ENCODE data around the gene MGAM2.
"Not testable (repeated sequence)": the region's sequence is repeated elsewhere in the genome, so short reads cannot be mapped to it uniquely, and the experiment has no call there.

MGAM2 gene

DNA sequence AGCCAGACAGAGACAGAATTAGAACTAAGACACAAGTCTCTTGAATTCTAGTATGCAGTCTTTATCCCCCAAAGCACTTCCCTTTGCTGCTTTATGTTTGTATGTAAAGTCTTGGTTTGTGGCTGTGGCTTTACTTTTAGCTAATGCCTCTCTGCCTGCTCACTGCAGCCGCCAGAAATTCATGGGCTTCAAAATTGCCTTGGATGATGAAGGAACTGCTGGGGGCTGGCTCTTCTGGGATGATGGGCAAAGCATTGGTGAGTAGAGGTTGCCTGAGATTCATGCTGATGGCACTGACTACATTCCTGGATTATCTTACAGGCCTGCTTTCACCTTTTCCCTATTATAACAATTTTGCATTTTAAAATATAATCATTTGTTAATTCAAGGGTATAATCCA is 10.9 kb upstream of the MGAM2 start:
- Histone ChIP-seq H3K4me1 (ENCODE audit: insufficient read depth, low read length, severe bottlenecking) (no peaks in the 10 kb centered on the region), H3K9me3 (ENCODE audit: low read length) (no peaks in the 10 kb centered on the region), H3F3A (ENCODE audit: insufficient read depth, low read length) (no peaks in the 10 kb centered on the region), H4K20me1 (ENCODE audit: insufficient read depth, low read length) (no peaks in the 10 kb centered on the region), H3K9ac (ENCODE audit: low read length) (no peak overlapping the region), H3K27ac (ENCODE audit: low read depth, low read length, poor library complexity, severe bottlenecking) (no peak overlapping the region), H3K27me3 (ENCODE audit: insufficient read depth, low read length) (no peaks in the 10 kb centered on the region), H3K36me3 (ENCODE audit: insufficient read depth, low read length) (no peaks in the 10 kb centered on the region), H3K4me3 (ENCODE audit: low read depth, low read length, poor library complexity, severe bottlenecking) (no peak overlapping the region), H2AFZ (ENCODE audit: low read length) (no peak overlapping the region), H3K9me2 (ENCODE audit: low read depth, low read length) (no peaks in the 10 kb centered on the region), H3K79me2 (ENCODE audit: insufficient read depth, low read length) (no peaks in the 10 kb centered on the region), H3K4me2 (ENCODE audit: low read length) (no peak overlapping the region)
- TF ChIP-seq, protein P1, sequence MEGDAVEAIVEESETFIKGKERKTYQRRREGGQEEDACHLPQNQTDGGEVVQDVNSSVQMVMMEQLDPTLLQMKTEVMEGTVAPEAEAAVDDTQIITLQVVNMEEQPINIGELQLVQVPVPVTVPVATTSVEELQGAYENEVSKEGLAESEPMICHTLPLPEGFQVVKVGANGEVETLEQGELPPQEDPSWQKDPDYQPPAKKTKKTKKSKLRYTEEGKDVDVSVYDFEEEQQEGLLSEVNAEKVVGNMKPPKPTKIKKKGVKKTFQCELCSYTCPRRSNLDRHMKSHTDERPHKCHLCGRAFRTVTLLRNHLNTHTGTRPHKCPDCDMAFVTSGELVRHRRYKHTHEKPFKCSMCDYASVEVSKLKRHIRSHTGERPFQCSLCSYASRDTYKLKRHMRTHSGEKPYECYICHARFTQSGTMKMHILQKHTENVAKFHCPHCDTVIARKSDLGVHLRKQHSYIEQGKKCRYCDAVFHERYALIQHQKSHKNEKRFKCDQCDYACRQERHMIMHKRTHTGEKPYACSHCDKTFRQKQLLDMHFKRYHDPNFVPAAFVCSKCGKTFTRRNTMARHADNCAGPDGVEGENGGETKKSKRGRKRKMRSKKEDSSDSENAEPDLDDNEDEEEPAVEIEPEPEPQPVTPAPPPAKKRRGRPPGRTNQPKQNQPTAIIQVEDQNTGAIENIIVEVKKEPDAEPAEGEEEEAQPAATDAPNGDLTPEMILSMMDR (IDR thresholded peaks at IDR 0.05; ENCODE audit: low read length), result no peak
- no peak for TF ChIP-seq EZH2 (IDR thresholded peaks at IDR 0.05; ENCODE audit: borderline replicate concordance, low read length)

DNA sequence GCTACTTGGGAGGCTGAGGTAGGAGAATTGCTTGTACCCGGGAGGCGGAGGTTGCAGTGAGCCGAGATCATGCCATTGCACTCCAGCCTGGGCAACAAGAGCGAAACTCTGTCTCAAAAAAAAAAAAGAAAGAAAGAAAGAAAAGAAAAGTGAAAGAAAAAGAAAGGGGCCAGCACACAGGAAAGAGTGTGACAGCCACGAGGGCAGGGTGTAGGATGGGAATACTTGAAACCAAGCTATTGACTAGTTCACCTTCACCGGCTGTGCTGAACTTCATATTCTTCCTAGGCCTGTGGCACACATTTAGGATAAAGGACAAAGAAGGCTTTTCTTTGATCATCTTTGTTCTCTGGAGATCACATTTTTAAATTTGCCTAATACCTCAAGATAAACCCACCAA is 9.7 kb upstream of the MGAM2 start:
- H3K9me2 ChIP-seq (ENCODE audit: low read depth, low read length); H3K27ac ChIP-seq (ENCODE audit: low read depth, low read length, poor library complexity, severe bottlenecking); H3K4me2 ChIP-seq (ENCODE audit: low read length); H2AFZ ChIP-seq (ENCODE audit: low read length); H3K9ac ChIP-seq (ENCODE audit: low read length); H3K27me3 ChIP-seq (ENCODE audit: insufficient read depth, low read length); H3K9me3 ChIP-seq (ENCODE audit: low read length); H3F3A ChIP-seq (ENCODE audit: insufficient read depth, low read length); H4K20me1 ChIP-seq (ENCODE audit: insufficient read depth, low read length); H3K79me2 ChIP-seq (ENCODE audit: insufficient read depth, low read length); H3K36me3 ChIP-seq (ENCODE audit: insufficient read depth, low read length); H3K4me3 ChIP-seq (ENCODE audit: low read depth, low read length, poor library complexity, severe bottlenecking); H3K4me1 ChIP-seq (ENCODE audit: insufficient read depth, low read length, severe bottlenecking): not testable (repeated sequence)

DNA sequence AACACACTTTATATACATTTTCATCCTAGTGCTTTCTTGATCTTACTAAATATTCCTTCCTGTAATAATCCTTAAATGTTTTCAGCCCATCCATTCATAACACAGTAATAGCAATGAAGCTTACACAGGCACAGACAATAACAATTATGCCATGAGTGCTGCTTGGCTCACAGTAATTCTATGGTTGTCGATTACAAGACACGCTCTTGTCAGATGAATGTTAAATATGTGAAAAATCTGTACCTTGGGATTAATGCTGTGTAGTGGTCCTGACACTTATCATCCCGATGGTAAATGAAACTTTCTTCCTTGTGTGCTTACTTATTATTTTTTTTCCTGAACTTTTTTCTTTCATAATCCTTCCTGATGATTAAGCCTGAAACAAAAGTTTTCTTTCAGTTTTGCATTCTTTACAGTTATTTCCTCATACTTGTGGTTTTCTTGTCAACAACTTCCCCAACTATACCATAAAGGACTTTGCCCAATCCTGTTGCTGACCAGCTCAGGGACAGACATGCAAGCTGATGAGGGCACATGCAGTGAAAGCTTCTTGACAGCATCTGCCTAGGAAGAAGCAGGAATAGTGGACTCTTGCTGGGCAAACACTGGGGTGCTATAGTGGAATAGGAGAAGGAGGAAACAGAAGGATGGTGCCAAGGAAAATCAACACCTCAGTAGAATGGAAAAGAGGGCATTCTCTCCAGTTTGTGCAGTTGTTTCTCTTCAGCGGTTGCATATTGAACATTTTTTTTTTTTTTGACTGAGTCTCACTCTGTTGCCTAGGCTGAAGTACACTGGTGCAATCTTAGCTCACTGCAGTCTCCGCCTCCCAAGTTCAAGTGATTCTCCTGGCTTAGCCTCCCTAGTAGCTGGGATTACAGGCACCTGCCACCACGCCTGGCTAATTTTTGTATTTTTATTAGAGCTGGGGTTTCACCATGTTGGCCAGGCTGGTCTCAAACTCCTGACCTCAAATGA is 6.7 kb upstream of the MGAM2 start:
- Histone ChIP-seq H3K79me2 (ENCODE audit: insufficient read depth, low read length) (no peaks in the 10 kb centered on the region), H3K4me1 (ENCODE audit: insufficient read depth, low read length, severe bottlenecking) (no peaks in the 10 kb centered on the region), H4K20me1 (ENCODE audit: insufficient read depth, low read length) (no peaks in the 10 kb centered on the region), H3K9me2 (ENCODE audit: low read depth, low read length) (no peaks in the 10 kb centered on the region), H3K27ac (ENCODE audit: low read depth, low read length, poor library complexity, severe bottlenecking) (no peak overlapping the region), H2AFZ (ENCODE audit: low read length) (no peak overlapping the region), H3K36me3 (ENCODE audit: insufficient read depth, low read length) (no peaks in the 10 kb centered on the region), H3K9me3 (ENCODE audit: low read length) (no peaks in the 10 kb centered on the region), H3K9ac (ENCODE audit: low read length) (no peak overlapping the region), H3K27me3 (ENCODE audit: insufficient read depth, low read length) (no peaks in the 10 kb centered on the region), H3K4me2 (ENCODE audit: low read length) (no peak overlapping the region), H3F3A (ENCODE audit: insufficient read depth, low read length) (no peaks in the 10 kb centered on the region), H3K4me3 (ENCODE audit: low read depth, low read length, poor library complexity, severe bottlenecking) (no peak overlapping the region)
- TF ChIP-seq, protein P1 (IDR thresholded peaks at IDR 0.05; ENCODE audit: low read length), result no peak

Data from OCI-LY1 (cell line).